HL-60 (cell line): ENCODE measurements around the gene ANKRD11.

ENCODE experiments used
- CTCF ChIP-seq: IDR thresholded peaks from one replicate; pipeline ENCODE4 v1.5.1; 2011; ENCODE audit warnings: low read length, control low read depth, inconsistent platforms; ENCODE audit not compliant: insufficient read depth
- POLR2AphosphoS5 ChIP-seq: IDR thresholded peaks from 2 replicates; pipeline ENCODE4 v1.6.1; 2012; ENCODE audit warnings: low read depth

GRCh38 chr16:89472711-89473075, 17.7 kb downstream of the ANKRD11 start:
- TF ChIP-seq CTCF (no peak), POLR2AphosphoS5 (no peak)
